GM18498 (cell line): ENCODE data around the gene ZIK1.

Experiments used
- ATAC-seq: cut with Tn5 transposase; IDR thresholded peaks from one replicate; pipeline ENCODE4 v1.9.1; 2021; ENCODE audit warnings: mild to moderate bottlenecking, moderate library complexity; ENCODE audit not compliant: unreplicated experiment

The ZIK1 gene

DNA sequence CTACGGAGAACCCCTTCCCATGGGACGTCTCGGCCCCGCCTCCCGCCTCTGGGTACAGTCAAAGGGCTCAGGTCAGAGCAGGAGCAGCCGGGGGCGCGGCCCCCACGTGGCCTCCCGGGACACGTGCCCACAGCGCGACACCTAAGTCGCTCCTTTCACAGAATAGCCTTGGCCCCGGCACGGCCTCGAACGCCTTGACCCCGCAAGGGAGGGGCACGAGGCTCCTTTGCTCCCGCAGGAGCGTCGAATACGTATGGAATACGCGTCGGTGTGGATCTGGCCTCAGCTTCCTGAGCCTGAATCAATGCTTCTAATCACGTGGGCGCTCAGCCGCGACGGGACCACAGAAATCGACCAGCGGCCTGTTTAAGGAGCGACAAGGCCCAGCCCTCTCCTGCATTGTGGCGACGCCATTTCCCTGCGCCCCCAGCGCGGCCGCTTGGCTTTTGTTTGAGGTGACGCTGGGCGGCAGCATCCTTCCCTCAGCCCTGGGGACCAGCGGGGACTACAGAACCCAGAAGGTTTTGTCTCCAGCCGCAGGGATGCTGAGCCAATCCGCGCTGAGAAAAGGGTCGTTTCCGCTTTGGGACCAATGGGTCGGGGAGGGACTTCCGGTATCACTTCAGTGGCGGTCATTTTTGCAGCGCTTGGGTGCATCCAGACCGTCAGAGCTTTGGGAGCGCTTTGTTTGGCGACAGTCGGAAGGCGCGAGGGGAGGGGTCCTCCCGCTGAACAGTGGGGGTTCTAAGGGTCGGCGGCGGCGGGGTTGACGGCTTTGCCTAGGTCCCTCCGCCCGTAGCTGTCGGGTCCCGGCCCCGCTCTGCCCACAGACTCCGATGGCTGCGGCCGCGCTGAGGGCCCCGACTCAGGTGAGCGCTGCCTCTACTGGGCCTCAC lies at the start of gene ZIK1:
Gene ZIK1 (plus strand): TSS at position 625 of the 896 bp plus-strand sequence. CDS start 212 bp downstream, at position 837.
- peak; percentile 89 for ATAC-seq

DNA sequence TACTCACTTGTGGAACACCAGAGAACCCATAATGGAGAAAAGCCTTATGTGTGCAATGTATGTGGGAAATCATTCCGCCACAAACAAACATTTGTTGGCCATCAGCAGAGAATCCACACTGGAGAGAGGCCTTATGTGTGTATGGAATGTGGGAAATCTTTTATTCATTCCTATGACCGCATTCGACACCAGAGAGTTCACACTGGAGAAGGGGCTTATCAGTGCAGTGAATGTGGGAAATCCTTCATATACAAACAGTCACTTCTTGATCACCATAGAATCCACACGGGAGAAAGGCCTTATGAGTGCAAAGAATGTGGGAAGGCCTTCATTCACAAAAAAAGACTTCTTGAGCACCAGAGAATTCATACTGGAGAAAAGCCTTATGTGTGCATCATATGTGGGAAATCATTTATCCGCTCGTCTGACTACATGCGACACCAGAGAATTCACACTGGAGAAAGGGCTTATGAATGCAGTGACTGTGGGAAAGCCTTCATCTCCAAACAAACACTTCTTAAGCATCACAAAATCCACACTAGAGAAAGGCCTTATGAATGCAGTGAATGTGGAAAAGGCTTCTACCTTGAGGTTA lies 45.9 kb upstream of the ZIK1 start:
- no peak for ATAC-seq

GRCh38 chr19:57546513-57546912 lies 37.4 kb upstream of the ZIK1 start:
- ATAC-seq: no peak

DNA sequence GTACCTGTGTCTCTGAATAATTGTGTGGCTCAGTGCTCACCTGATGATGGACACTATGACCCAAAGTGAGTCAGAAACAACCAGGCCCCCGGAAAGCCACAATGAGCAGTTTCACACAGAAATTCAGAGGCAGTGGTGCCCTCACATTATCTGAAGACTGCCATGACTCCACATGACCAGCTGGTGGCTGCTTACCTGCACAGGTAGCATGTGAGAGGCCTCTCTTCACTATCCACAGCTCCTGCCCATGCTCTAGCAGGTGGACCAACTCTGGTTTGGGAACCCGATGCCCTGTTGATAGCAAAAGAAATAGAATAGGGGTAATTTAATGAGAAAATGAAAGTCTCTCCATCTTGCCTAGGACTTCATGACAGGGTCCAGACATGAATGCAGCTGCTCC lies 31.5 kb upstream of the ZIK1 start:
- ATAC-seq: no peak

- ATAC-seq: no peak
Observed at GRCh38 chr19:57557659-57558058, 26.3 kb upstream of the ZIK1 start.

- ATAC-seq: no peak
Observed at GRCh38 chr19:57558525-57558924, 25.4 kb upstream of the ZIK1 start.

- peak; percentile 25 for ATAC-seq
Observed at GRCh38 chr19:57559008-57559403, 24.9 kb upstream of the ZIK1 start.

DNA sequence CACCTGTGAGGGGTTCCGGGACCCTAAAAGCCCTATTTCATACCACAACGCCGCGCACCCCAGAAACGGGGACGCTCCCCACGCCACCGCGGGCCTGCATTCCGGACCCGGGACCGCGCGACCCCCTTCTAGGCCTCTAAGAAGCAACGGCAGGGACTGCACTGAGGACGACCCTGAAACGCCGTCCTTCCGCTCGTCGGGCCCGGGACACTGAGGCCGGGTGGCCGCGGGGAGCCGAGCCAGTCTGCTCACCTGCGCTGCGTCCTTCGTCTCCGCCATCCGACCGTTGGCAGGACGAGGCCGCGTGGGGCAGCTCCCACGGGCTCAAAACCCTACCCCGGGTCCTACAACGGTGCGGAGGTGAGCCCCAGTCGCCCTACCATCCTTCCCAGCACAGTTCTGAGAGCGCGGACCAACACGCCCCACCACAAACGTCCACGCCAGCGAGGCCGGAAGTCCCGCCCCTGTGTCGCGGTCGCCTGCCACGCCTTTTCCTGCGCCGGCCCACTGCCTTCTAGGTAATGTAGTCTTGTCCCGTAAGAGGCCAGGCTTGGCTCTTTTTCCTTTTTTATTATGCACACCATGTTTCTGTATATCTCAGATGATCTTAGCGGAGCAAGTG lies 24.4 kb upstream of the ZIK1 start, which contains the start of gene ZNF550:
Gene ZNF550 (minus strand): TSS at position 460 of the 622 bp plus-strand sequence. CDS start 181 bp downstream, at position 279.
- ATAC-seq: peak; percentile 97

- ATAC-seq: peak; percentile 14
Observed at GRCh38 chr19:57560049-57560491, 23.9 kb upstream of the ZIK1 start.

- no peak for ATAC-seq
Observed at GRCh38 chr19:57563547-57563946, 20.4 kb upstream of the ZIK1 start.

- ATAC-seq: no peak
Observed at GRCh38 chr19:57566396-57567265, 17.3 kb upstream of the ZIK1 start.

DNA sequence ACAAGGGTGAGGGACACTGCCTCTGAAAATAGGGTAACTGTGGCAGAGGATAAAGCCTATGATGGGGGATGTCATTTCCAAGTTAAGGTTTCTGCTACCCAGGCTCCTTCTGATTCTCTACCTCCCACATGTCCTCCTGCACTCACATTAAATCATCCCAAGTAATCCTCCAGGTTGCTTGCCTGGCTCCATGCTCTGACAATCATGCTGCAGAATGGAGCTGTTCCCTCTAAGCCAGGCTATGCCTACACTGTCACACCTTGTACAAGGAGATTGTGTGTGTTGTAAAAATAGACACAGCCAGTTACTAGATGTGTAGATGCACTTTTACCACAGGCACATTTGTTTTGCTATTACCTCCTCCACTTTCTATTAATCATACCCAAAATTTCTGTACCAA lies 13.2 kb upstream of the ZIK1 start:
- ATAC-seq: no peak

DNA sequence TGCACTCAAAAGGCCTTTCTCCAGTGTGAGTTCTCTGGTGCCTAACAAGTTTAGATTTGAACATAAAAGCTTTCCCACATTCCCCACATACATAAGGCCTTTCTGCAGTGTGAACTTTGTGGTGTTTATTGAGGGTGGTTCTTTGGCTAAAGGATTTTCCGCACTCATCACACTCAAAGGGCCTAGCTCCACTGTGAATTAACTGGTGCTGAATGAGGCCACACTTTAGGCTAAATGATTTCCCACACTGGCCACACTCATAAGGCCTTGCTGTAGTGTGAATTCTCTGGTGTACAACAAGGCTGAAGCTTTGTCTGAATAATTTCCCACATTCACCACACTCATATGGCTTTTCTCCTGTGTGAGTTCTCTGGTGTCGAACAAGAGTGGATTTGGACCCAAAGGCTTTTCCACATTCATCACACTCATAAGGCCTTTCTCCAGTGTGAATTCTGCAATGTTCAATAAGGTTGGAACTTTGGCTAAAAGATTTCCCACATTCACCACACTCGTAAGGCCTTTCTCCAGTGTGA lies 11.5 kb upstream of the ZIK1 start:
- no peak for ATAC-seq

- ATAC-seq: no peak
Observed at GRCh38 chr19:57576661-57577060, 7.3 kb upstream of the ZIK1 start.

DNA sequence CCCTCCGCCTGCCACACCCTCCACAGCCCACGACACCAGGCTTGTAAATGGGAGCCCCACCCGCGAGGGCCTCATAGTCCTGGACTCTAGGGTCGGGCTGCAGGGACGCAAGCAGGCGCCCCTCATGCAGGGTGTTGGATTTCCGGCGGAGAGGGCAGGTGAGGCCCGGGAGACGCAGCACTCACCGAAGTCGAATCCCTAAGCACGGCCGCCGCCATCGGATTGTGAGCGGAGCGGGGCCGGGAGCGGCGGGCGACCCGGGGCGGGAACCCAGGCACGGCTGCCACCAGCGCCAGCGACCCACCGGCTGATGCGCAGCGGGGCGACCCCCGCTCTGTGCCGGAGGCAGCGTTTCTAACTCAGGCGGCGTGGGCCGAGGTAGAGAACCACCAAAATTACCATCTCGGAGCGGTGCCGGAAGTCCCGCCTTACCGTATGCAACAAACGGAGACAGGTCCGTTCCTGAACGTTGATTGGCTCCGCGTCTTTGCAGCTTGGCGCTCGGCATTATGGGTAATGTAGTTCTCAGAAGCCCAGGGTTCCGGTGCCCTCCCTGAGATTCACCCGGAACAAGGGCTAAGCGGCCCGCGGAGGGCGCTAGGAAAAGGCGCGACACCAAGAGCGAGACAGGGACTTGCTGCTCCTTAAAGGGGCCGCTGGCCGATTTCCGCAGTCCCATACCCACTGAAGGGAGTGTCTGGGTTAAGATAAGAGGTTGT lies 5.3 kb upstream of the ZIK1 start, which contains the start of gene ZNF416:
Gene ZNF416 (minus strand): TSS at position 425 of the 719 bp plus-strand sequence. CDS start 207 bp downstream, at position 218.
- ATAC-seq: peak; percentile 93

- ATAC-seq: no peak
Observed at GRCh38 chr19:57583104-57583520, 833 bp upstream of the ZIK1 start.

DNA sequence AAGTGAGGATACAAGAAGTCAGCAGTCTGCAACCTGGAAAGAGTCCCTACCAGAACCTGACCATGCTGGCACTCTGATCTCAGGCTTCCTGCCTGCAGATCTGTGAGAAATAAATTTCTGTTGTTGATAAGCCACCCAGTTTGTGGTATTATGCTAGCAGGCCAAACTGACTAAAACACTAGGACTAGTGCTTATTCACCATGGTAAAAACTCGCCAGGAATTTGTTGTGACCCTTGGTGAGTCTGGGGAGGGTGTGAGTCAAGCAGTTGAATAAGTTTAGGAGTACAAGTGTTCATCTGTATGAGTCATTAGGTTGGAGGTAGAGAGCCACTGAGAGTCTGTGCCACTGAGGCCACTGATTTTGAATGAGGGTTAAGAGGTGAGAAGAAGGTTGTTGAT lies 3.6 kb downstream of the ZIK1 start:
- no peak for ATAC-seq

DNA sequence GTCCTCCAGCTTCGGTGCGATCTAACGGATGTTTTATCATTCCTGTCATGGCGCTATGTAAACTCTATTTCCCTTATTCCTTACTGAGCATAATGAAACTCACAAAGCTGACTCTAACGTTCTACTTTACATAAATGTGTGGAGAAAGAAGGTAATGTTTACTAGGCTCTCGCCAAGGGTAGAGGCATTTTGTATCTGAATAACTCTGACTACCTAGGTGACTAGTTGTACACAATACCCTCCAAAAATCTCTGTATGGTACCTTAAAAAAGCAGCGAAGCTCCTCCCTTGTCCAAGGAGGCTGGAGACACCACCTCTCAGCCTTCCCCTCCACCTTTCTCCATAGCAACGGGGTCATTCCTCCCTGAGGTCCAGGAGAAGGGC lies 15.4 kb downstream of the ZIK1 start:
- no peak for ATAC-seq

- ATAC-seq: peak; percentile 94
Observed at GRCh38 chr19:57599761-57600383, 15.9 kb downstream of the ZIK1 start, which contains the start of gene ZNF530. ZNF530 (plus strand) TSS chr19:57599885; CDS start chr19:57604346, 4,461 bp downstream.
